GM23248 (cell line): ENCODE results near the gene SP2. TPM values are rescaled to one million over a fixed set of nuclear protein-coding genes. Genes with fewer than 3 reads are reported as not detected.

ENCODE experiments used
- DNase-seq: peaks from one replicate; pipeline ENCODE4 v3.0.0-alpha.2; 2015
- H2AFZ ChIP-seq: fragments of 200-600 bp; sonication (generic); 2 replicates; pipeline ENCODE4 v1.6.1; 2016; ENCODE audit warnings: antibody characterized with exemption
- H3F3A ChIP-seq: fragments of 200-600 bp; sonication (generic); 2 replicates; pipeline ENCODE4 v1.6.1; 2016; ENCODE audit warnings: mild to moderate bottlenecking, antibody characterized with exemption, mixed run types; ENCODE audit not compliant: insufficient read depth
- H3K27ac ChIP-seq: fragments of 200-600 bp; sonication (generic); 2 replicates; pipeline ENCODE4 v1.5.1; 2016; ENCODE audit warnings: mild to moderate bottlenecking
- H3K27me3 ChIP-seq: fragments of 200-600 bp; sonication (generic); replicated peaks from 2 replicates; pipeline ENCODE4 v1.6.1; 2016; ENCODE audit warnings: mild to moderate bottlenecking; ENCODE audit not compliant: insufficient read depth
- H3K36me3 ChIP-seq: fragments of 200-600 bp; sonication (generic); 2 replicates; pipeline ENCODE4 v1.6.1; 2016; ENCODE audit warnings: low read depth, mild to moderate bottlenecking
- H3K4me1 ChIP-seq: fragments of 200-600 bp; sonication (generic); 2 replicates; pipeline ENCODE4 v1.6.1; 2016; ENCODE audit warnings: mild to moderate bottlenecking; ENCODE audit not compliant: insufficient read depth
- H3K4me2 ChIP-seq: fragments of 200-600 bp; sonication (generic); one replicate; pipeline ENCODE4 v1.6.1; 2016; ENCODE audit warnings: mild to moderate bottlenecking; ENCODE audit not compliant: unreplicated experiment
- H3K4me3 ChIP-seq: fragments of 200-600 bp; sonication (generic); 2 replicates; pipeline ENCODE4 v1.5.1; 2016; ENCODE audit warnings: mild to moderate bottlenecking
- H3K79me2 ChIP-seq: fragments of 200-600 bp; sonication (generic); 2 replicates; pipeline ENCODE4 v1.6.1; 2016; ENCODE audit warnings: mild to moderate bottlenecking; ENCODE audit not compliant: insufficient read depth
- H3K9ac ChIP-seq: fragments of 200-600 bp; sonication (generic); 2 replicates; pipeline ENCODE4 v1.6.1; 2016; ENCODE audit warnings: mild to moderate bottlenecking
- H3K9me2 ChIP-seq: fragments of 200-600 bp; sonication (generic); 2 replicates; pipeline ENCODE4 v1.6.1; 2016; ENCODE audit warnings: mixed run types, mild to moderate bottlenecking, moderate library complexity; ENCODE audit not compliant: insufficient read depth
- H3K9me3 ChIP-seq: fragments of 200-600 bp; sonication (generic); one replicate; pipeline ENCODE4 v1.6.1; 2017; ENCODE audit warnings: low read depth
- H4K20me1 ChIP-seq: fragments of 200-600 bp; sonication (generic); 2 replicates; pipeline ENCODE4 v1.6.0; 2016; ENCODE audit not compliant: insufficient read depth
- EZH2 ChIP-seq: fragments of 200-600 bp; sonication (generic); IDR thresholded peaks from 2 replicates; pipeline ENCODE4 v1.6.1; 2018; ENCODE audit warnings: antibody characterized with exemption, mild to moderate bottlenecking; ENCODE audit not compliant: insufficient read depth, poor library complexity, severe bottlenecking
- EZH2phosphoT487 ChIP-seq: fragments of 200-600 bp; sonication (generic); IDR thresholded peaks from 2 replicates; pipeline ENCODE4 v1.6.1; 2018; ENCODE audit warnings: antibody characterized with exemption, moderate library complexity, mild to moderate bottlenecking, low read depth; ENCODE audit not compliant: insufficient read depth
- WGBS, 2 experiments: methylation state at CpG; one replicate each; pipeline ENCODE4 v1.1.6; 2015 to 2017; ENCODE audit warnings: low lambda C conversion rate in 2 of 2, low coverage in 1 of 2; ENCODE audit errors: missing lambda C conversion rate in 2 of 2; 5-methylcytosine and 5-hydroxymethylcytosine counted together
- in situ Hi-C: fragments of 300-500 bp; cut with MboI; formaldehyde crosslinking; loops from 2 replicates; pipeline ENCODE4 v1.15.0; 2020
- polyA plus RNA-seq: library from polyadenylated mRNA; unstranded; fragments of >200 nt; fragmentation: Nextera tagmentation; extraction: Ambion mirVana; gene quantifications from 2 replicates; pipeline ENCODE4 v1.2.1, GENCODE V29; 2016
- total RNA-seq: library from RNA; depleted of rRNA; stranded (reverse); fragments of >200 nt; shearing (Covaris generic); gene quantifications from 2 replicates; pipeline ENCODE4 v1.2.3, GENCODE V29; 2014

Gene SP2
- total and polyA plus RNA-seq, 2 experiments from 2014 or later = 3.2 to 14.2 TPM

GRCh38 chr17:47879028-47879585 lies 16.9 kb upstream of the SP2 start:
- no peaks in the 10 kb centered on the region for H3K9me3 ChIP-seq
- TF ChIP-seq EZH2 (no peak), EZH2phosphoT487 (no peak)
- in situ Hi-C loops = no loop called here
- no peaks in the 10 kb centered on the region for H3K36me3 ChIP-seq
- 34 to 39% methylated on average over 2 of the region's 2 CpGs for WGBS, 2 experiments
- no peaks in the 10 kb centered on the region for H3K79me2 ChIP-seq
- H3K4me3 ChIP-seq = no peak overlapping the region
- H3K27ac ChIP-seq = peak overlapping the region; percentile 54
- peak overlapping the region; percentile 66 for H3K4me2 ChIP-seq
- H3K27me3 ChIP-seq = no peaks in the 10 kb centered on the region
- H4K20me1 ChIP-seq = no peaks in the 10 kb centered on the region
- H3K4me1 ChIP-seq = peaks cover 30% of the 10 kb centered on the region
- no peaks in the 10 kb centered on the region for H3K9me2 ChIP-seq
- DNase-seq = peak; percentile 79
- H2AFZ ChIP-seq = peak overlapping the region; percentile 46
- 0 out of 2 replicates have a peak overlapping the region, but pooled peaks have one; percentile 14 for H3K9ac ChIP-seq
- peaks cover 23% of the 10 kb centered on the region for H3F3A ChIP-seq

- no peak for DNase-seq
- TF ChIP-seq EZH2phosphoT487 (no peak), EZH2 (no peak)
- in situ Hi-C loops = no loop called here
Measured at GRCh38 chr17:47879776-47880454, 16.1 kb upstream of the SP2 start.

GRCh38 chr17:47882247-47882646 lies 13.8 kb upstream of the SP2 start:
- Histone ChIP-seq H3K9me2 (no peaks in the 10 kb centered on the region), H3K4me3 (peak overlapping the region; percentile 46), H3K36me3 (no peaks in the 10 kb centered on the region), H3K9me3 (no peaks in the 10 kb centered on the region), H4K20me1 (no peaks in the 10 kb centered on the region), H3K4me1 (peaks cover 24% of the 10 kb centered on the region), H3K9ac (peak overlapping the region; percentile 61), H3K27ac (peak overlapping the region; percentile 61), H3K4me2 (peak overlapping the region; percentile 59), H2AFZ (peak overlapping the region; percentile 84), H3K27me3 (no peaks in the 10 kb centered on the region), H3F3A (peaks cover 23% of the 10 kb centered on the region), H3K79me2 (no peaks in the 10 kb centered on the region)
- no peak for TF ChIP-seq EZH2phosphoT487
- TF ChIP-seq EZH2 = no peak
- in situ Hi-C loops = no loop called here
- DNase-seq = peak; percentile 85
- 13 to 16% methylated on average over 7 of the region's 7 CpGs for WGBS, 2 experiments

More at GRCh38 chr17:47879776-47880454, 16.1 kb upstream of the SP2 start:
- Histone ChIP-seq H3K4me1 (peaks cover 30% of the 10 kb centered on the region), H3K27me3 (no peaks in the 10 kb centered on the region), H3K4me3 (no peak overlapping the region), H3K9ac (no peak overlapping the region), H3K79me2 (no peaks in the 10 kb centered on the region), H3K9me2 (no peaks in the 10 kb centered on the region), H2AFZ (no peak overlapping the region), H4K20me1 (no peaks in the 10 kb centered on the region), H3K27ac (no peak overlapping the region), H3K9me3 (no peaks in the 10 kb centered on the region), H3K4me2 (no peak overlapping the region), H3F3A (peaks cover 23% of the 10 kb centered on the region), H3K36me3 (no peaks in the 10 kb centered on the region)
- 86 to 87% methylated on average over 8 of the region's 8 CpGs for WGBS, 2 experiments

GRCh38 chr17:47882695-47883588 lies 13.1 kb upstream of the SP2 start:
- TF ChIP-seq EZH2phosphoT487 (no peak), EZH2 (no peak)
- DNase-seq = no peak
- Histone ChIP-seq H3K9me3 (no peaks in the 10 kb centered on the region), H3K36me3 (no peaks in the 10 kb centered on the region), H3F3A (peaks cover 23% of the 10 kb centered on the region), H3K27me3 (no peaks in the 10 kb centered on the region), H3K79me2 (no peaks in the 10 kb centered on the region), H3K9ac (peak overlapping the region; percentile 61), H4K20me1 (no peaks in the 10 kb centered on the region), H3K4me2 (peak overlapping the region; percentile 59), H3K4me3 (peak overlapping the region; percentile 46), H3K27ac (peak overlapping the region; percentile 61), H3K4me1 (peaks cover 24% of the 10 kb centered on the region), H2AFZ (peak overlapping the region; percentile 84), H3K9me2 (no peaks in the 10 kb centered on the region)
- in situ Hi-C loops = no loop called here
- 86% methylated on average over 9 of the region's 9 CpGs for WGBS, 2 experiments
